Measurements from ENCODE around the gene NR2E1. TPM values are rescaled to one million over a fixed set of nuclear protein-coding genes. Genes with fewer than 3 reads are reported as not detected.
A peak's percentile ranks its signal among the peaks of the same experiment; 100 is the strongest.

NR2E1 gene
- total RNA-seq, 1 experiment from 2014 or later: not detected

GRCh38 chr6:108187519-108187918 is 21.7 kb downstream of the NR2E1 start:
- peaks cover 12% of the 10 kb centered on the region for H3K27me3 Mint-ChIP-seq (ENCODE audit: insufficient read depth, unreplicated experiment)
- H3K4me3 Mint-ChIP-seq (ENCODE audit: unreplicated experiment): no peak overlapping the region
- ChIA-PET CTCF (no interaction called here), POLR2A (interaction anchor here (0.5 to 0.6 kb wide), 2 partner anchors 59 to 80 kb away, joined by 3 read pairs; no protein-coding TSS in a partner anchor)
- H3K4me1 Mint-ChIP-seq (ENCODE audit: insufficient read depth, unreplicated experiment): no peaks in the 10 kb centered on the region
- TF ChIP-seq CTCF (IDR thresholded peaks at IDR 0.05; ENCODE audit: unreplicated experiment): no peak
- no peaks in the 10 kb centered on the region for H3K9me3 Mint-ChIP-seq (ENCODE audit: unreplicated experiment)
- intact Hi-C loops (cut with micrococcal nuclease): no loop called here
- H3K36me3 Mint-ChIP-seq (ENCODE audit: insufficient read depth, unreplicated experiment): no peaks in the 10 kb centered on the region
- no peak overlapping the region for H3K27ac Mint-ChIP-seq (ENCODE audit: low read depth, unreplicated experiment)
- no peak for DNase-seq (ENCODE audit: unreplicated experiment)
- BruUV-seq (replicated peaks): no TSS peak

- intact Hi-C loops (cut with micrococcal nuclease): no loop called here
Measured at GRCh38 chr6:108193131-108193530, 27.3 kb downstream of the NR2E1 start.

GRCh38 chr6:108193835-108194234 is 28.0 kb downstream of the NR2E1 start:
- peaks cover 13% of the 10 kb centered on the region for H3K4me1 Mint-ChIP-seq (ENCODE audit: insufficient read depth, unreplicated experiment)
- no peaks in the 10 kb centered on the region for H3K36me3 Mint-ChIP-seq (ENCODE audit: insufficient read depth, unreplicated experiment)
- ChIA-PET POLR2A (interaction anchor here (0.6 to 0.7 kb wide), 2 partner anchors 59 to 66 kb away, joined by 3 read pairs; no protein-coding TSS in a partner anchor), CTCF (interaction anchor here (0.5 to 0.8 kb wide), 2 partner anchors 91 to 299 kb away, joined by 4 read pairs; no protein-coding TSS in a partner anchor)
- DNase-seq (ENCODE audit: unreplicated experiment): no peak
- H3K9me3 Mint-ChIP-seq (ENCODE audit: unreplicated experiment): no peaks in the 10 kb centered on the region
- no TSS peak for BruUV-seq (replicated peaks)
- TF ChIP-seq CTCF (IDR thresholded peaks at IDR 0.05; ENCODE audit: unreplicated experiment): no peak
- intact Hi-C loops (cut with micrococcal nuclease): no loop called here
- H3K4me3 Mint-ChIP-seq (ENCODE audit: unreplicated experiment): no peak overlapping the region
- no peak overlapping the region for H3K27ac Mint-ChIP-seq (ENCODE audit: low read depth, unreplicated experiment)
- H3K27me3 Mint-ChIP-seq (ENCODE audit: insufficient read depth, unreplicated experiment): no peaks in the 10 kb centered on the region

More at GRCh38 chr6:108193131-108193530, 27.3 kb downstream of the NR2E1 start:
- Mint-ChIP-seq H3K4me3 (ENCODE audit: unreplicated experiment) (no peak overlapping the region), H3K9me3 (ENCODE audit: unreplicated experiment) (no peaks in the 10 kb centered on the region), H3K27me3 (ENCODE audit: insufficient read depth, unreplicated experiment) (no peaks in the 10 kb centered on the region), H3K27ac (ENCODE audit: low read depth, unreplicated experiment) (no peak overlapping the region), H3K4me1 (ENCODE audit: insufficient read depth, unreplicated experiment) (peaks cover 13% of the 10 kb centered on the region), H3K36me3 (ENCODE audit: insufficient read depth, unreplicated experiment) (no peaks in the 10 kb centered on the region)
- ChIA-PET POLR2A (interaction anchor here (0.6 to 0.7 kb wide), 2 partner anchors 58 to 67 kb away, joined by 3 read pairs; no protein-coding TSS in a partner anchor), CTCF (interaction anchor here (0.7 kb wide), 1 partner anchor 735 kb away, joined by 3 read pairs; no protein-coding TSS in a partner anchor)
- no TSS peak for BruUV-seq (replicated peaks)
- DNase-seq (ENCODE audit: unreplicated experiment): peak; percentile 87
- TF ChIP-seq CTCF (IDR thresholded peaks at IDR 0.05; ENCODE audit: unreplicated experiment): no peak

- POLR2A ChIA-PET: no interaction called here
- peaks cover 13% of the 10 kb centered on the region for H3K4me1 Mint-ChIP-seq (ENCODE audit: insufficient read depth, unreplicated experiment)
- H3K27ac Mint-ChIP-seq (ENCODE audit: low read depth, unreplicated experiment): no peak overlapping the region
Measured at GRCh38 chr6:108194503-108194902, 28.7 kb downstream of the NR2E1 start.

More at GRCh38 chr6:108194503-108194902, 28.7 kb downstream of the NR2E1 start:
- Mint-ChIP-seq H3K27me3 (ENCODE audit: insufficient read depth, unreplicated experiment) (no peaks in the 10 kb centered on the region), H3K36me3 (ENCODE audit: insufficient read depth, unreplicated experiment) (no peaks in the 10 kb centered on the region), H3K4me3 (ENCODE audit: unreplicated experiment) (no peak overlapping the region), H3K9me3 (ENCODE audit: unreplicated experiment) (no peaks in the 10 kb centered on the region)
- DNase-seq (ENCODE audit: unreplicated experiment): no peak
- intact Hi-C loops (cut with micrococcal nuclease): no loop called here
- BruUV-seq (replicated peaks): no TSS peak
- CTCF ChIA-PET: interaction anchor here (0.8 kb wide), 1 partner anchor 299 kb away, joined by 4 read pairs; no protein-coding TSS in a partner anchor
- no peak for TF ChIP-seq CTCF (IDR thresholded peaks at IDR 0.05; ENCODE audit: unreplicated experiment)

All from MCF 10A (cell line).